SK-N-SH treated with all-trans-retinoic acid at 6 μM for 48 hours (cell line): ENCODE measurements around the gene PRPF8.

Source experiments
- ATAC-seq: fragments of 200-7000 bp; cut with Tn5 transposase; 3 replicates; pipeline ENCODE4 v1.9.1; 2020; ENCODE audit warnings: mild to moderate bottlenecking, moderate library complexity
- BACH2 ChIP-seq: fragments of 250-450 bp; sonication (Bioruptor Pico); IDR thresholded peaks from 2 replicates; pipeline ENCODE4 v1.9.0; 2021; ENCODE audit warnings: mild to moderate bottlenecking, borderline replicate concordance
- CSDC2 ChIP-seq: fragments of 250-450 bp; sonication (Bioruptor Pico); IDR thresholded peaks from 2 replicates; pipeline ENCODE4 v1.5.0; 2020; ENCODE audit warnings: mild to moderate bottlenecking, moderate library complexity
- ESRRG ChIP-seq: fragments of 250-450 bp; sonication (Bioruptor Pico); IDR thresholded peaks from 2 replicates; pipeline ENCODE4 v1.6.1; 2021; ENCODE audit warnings: mild to moderate bottlenecking
- GLIS3 ChIP-seq: fragments of 250-450 bp; sonication (Bioruptor Pico); IDR thresholded peaks from 2 replicates; pipeline ENCODE4 v1.5.0; 2020; ENCODE audit warnings: mild to moderate bottlenecking, moderate library complexity
- ISL1 ChIP-seq: fragments of 250-450 bp; sonication (Bioruptor Pico); IDR thresholded peaks from 2 replicates; pipeline ENCODE4 v2.1.2; 2022; ENCODE audit warnings: mild to moderate bottlenecking, moderate library complexity
- PPARA ChIP-seq: fragments of 250-450 bp; sonication (Bioruptor Pico); IDR thresholded peaks from 2 replicates; pipeline ENCODE4 v1.5.0; 2020; ENCODE audit warnings: mild to moderate bottlenecking, borderline replicate concordance
- RARB ChIP-seq: fragments of 250-450 bp; sonication (Bioruptor Pico); IDR thresholded peaks from 2 replicates; pipeline ENCODE4 v1.8.0; 2021; ENCODE audit warnings: mild to moderate bottlenecking, moderate library complexity
- SNAI2 ChIP-seq: fragments of 250-450 bp; sonication (Bioruptor Pico); IDR thresholded peaks from 2 replicates; pipeline ENCODE4 v1.5.0; 2020; ENCODE audit warnings: mild to moderate bottlenecking, moderate library complexity
- TCF4 ChIP-seq: fragments of 250-450 bp; sonication (Bioruptor Pico); IDR thresholded peaks from 2 replicates; pipeline ENCODE4 v1.8.0; 2021; ENCODE audit warnings: mild to moderate bottlenecking, moderate library complexity, borderline replicate concordance
- ZC3H10 ChIP-seq: fragments of 250-450 bp; sonication (Bioruptor Pico); IDR thresholded peaks from 2 replicates; pipeline ENCODE4 v1.5.1; 2021; ENCODE audit warnings: mild to moderate bottlenecking, moderate library complexity
- ZFP30 ChIP-seq: fragments of 450-650 bp; formaldehyde crosslinking; IDR thresholded peaks from 2 replicates; pipeline ENCODE4 v1.5.0; 2022; ENCODE audit warnings: mild to moderate bottlenecking, moderate library complexity
- ZNF70 ChIP-seq: fragments of 450-650 bp; formaldehyde crosslinking; IDR thresholded peaks from 2 replicates; pipeline ENCODE4 v1.5.0; 2020; ENCODE audit warnings: mild to moderate bottlenecking, moderate library complexity
- ZNF8 ChIP-seq: fragments of 450-650 bp; formaldehyde crosslinking; IDR thresholded peaks from 2 replicates; pipeline ENCODE4 v1.5.0; 2020; ENCODE audit warnings: mild to moderate bottlenecking, moderate library complexity
- TF ChIP-seq, protein P1 (sequence below): fragments of 250-450 bp; sonication (Bioruptor Pico); IDR thresholded peaks from 2 replicates; pipeline ENCODE4 v1.5.1; 2020; ENCODE audit warnings: low read depth, mild to moderate bottlenecking, moderate library complexity
- TF ChIP-seq, protein P2 (sequence below): fragments of 250-450 bp; sonication (Bioruptor Pico); IDR thresholded peaks from 2 replicates; pipeline ENCODE4 v1.5.1; 2021; ENCODE audit warnings: mild to moderate bottlenecking, moderate library complexity
- TF ChIP-seq, protein P3 (sequence below): fragments of 250-450 bp; sonication (Bioruptor Pico); IDR thresholded peaks from 2 replicates; pipeline ENCODE4 v1.8.0; 2020; ENCODE audit warnings: mild to moderate bottlenecking, moderate library complexity, borderline replicate concordance
- TF ChIP-seq, protein P4 (sequence below): fragments of 250-450 bp; sonication (Bioruptor Pico); IDR thresholded peaks from 2 replicates; pipeline ENCODE4 v1.5.0; 2020; ENCODE audit warnings: mild to moderate bottlenecking, moderate library complexity
- TF ChIP-seq, protein P5 (sequence below): fragments of 250-450 bp; sonication (Bioruptor Pico); IDR thresholded peaks from 2 replicates; pipeline ENCODE4 v1.8.0; 2021; ENCODE audit warnings: low read depth, mild to moderate bottlenecking, moderate library complexity, borderline replicate concordance

PRPF8 gene

DNA sequence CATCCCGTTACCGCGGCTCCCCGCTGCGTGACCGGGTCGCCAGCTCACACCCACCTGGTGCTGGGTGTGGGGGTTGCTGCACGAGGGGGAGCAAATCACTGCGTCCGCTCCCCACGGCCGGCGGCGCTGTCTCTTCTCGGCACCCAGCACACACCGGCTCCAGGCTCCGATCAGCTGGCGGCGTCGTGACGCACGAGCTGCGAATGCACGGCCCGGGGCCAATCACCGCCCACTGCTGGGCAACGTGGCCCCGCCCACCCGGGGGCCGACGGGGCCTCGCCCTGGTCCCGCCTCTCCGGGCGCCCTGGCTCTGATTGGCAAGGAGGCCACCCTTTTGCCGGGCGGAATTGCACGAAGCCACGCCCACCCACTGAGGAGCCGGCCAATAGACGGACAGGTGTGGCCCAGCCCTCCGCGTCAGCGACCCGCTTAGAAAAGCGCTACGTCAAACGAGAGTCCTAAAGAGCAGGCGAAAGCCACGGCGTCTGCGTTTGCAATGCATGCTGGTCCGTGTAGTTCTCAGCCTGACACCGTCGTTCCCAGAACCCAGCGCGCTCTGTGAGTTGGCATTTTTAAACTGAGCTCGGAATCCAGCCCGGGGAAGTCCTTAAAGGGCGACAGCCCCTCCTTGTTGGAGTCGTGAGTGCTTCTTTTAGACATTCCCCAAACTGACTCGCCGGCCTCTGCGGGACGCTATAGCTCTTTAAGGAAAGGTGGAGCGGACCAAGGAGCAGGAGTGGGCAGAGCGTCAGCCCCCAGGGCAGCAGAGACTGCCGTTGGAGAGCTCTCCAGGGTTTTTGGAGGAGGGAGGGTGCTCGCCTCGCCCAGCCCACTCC, 31.6 kb upstream of the PRPF8 start:
- peak; percentile 76 for ATAC-seq
- TF ChIP-seq ZC3H10 (CRISPR knock-in tag): no peak
- no peak for TF ChIP-seq ISL1 (CRISPR knock-in tag)
- no peak for TF ChIP-seq SNAI2 (CRISPR knock-in tag)
- TF ChIP-seq, protein P1, sequence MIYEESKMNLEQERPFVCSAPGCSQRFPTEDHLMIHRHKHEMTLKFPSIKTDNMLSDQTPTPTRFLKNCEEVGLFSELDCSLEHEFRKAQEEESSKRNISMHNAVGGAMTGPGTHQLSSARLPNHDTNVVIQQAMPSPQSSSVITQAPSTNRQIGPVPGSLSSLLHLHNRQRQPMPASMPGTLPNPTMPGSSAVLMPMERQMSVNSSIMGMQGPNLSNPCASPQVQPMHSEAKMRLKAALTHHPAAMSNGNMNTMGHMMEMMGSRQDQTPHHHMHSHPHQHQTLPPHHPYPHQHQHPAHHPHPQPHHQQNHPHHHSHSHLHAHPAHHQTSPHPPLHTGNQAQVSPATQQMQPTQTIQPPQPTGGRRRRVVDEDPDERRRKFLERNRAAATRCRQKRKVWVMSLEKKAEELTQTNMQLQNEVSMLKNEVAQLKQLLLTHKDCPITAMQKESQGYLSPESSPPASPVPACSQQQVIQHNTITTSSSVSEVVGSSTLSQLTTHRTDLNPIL: no peak
- no peak for TF ChIP-seq TCF4 (CRISPR knock-in tag)
- TF ChIP-seq, protein P2, sequence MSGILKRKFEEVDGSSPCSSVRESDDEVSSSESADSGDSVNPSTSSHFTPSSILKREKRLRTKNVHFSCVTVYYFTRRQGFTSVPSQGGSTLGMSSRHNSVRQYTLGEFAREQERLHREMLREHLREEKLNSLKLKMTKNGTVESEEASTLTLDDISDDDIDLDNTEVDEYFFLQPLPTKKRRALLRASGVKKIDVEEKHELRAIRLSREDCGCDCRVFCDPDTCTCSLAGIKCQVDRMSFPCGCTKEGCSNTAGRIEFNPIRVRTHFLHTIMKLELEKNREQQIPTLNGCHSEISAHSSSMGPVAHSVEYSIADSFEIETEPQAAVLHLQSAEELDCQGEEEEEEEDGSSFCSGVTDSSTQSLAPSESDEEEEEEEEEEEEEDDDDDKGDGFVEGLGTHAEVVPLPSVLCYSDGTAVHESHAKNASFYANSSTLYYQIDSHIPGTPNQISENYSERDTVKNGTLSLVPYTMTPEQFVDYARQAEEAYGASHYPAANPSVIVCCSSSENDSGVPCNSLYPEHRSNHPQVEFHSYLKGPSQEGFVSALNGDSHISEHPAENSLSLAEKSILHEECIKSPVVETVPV (CRISPR knock-in tag): peak; percentile 79; the same call in 1 of the 2 replicates
- TF ChIP-seq GLIS3: peak; percentile 27; the same call in 1 of the 2 replicates
- TF ChIP-seq, all 23 proteins: peak for 2

DNA sequence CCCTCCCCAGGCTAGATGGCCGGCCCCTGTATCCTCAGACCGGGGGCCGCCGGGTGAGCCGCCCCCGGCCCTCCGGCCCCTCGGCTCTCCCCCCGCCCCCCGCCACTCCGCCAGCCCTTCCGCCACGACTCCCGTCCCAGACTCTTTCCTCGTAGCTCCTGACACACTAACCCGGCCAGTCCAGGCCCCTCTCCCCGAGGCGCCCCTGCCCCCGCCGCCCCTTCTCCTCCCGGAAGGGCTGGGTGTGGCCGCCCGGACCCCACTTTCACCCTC, 31.1 kb upstream of the PRPF8 start:
- no peak for ATAC-seq
- TF ChIP-seq, protein P2 (CRISPR knock-in tag): no peak
- TF ChIP-seq ESRRG (CRISPR knock-in tag) (no peak), GLIS3 (no peak), SNAI2 (CRISPR knock-in tag) (no peak), ZNF70 (no peak), ZFP30 (CRISPR knock-in tag) (no peak), ZC3H10 (CRISPR knock-in tag) (no peak), ZNF8 (no peak), PPARA (CRISPR knock-in tag) (no peak), CSDC2 (no peak), TCF4 (CRISPR knock-in tag) (no peak), RARB (no peak), BACH2 (CRISPR knock-in tag) (no peak)
- TF ChIP-seq, protein P3, sequence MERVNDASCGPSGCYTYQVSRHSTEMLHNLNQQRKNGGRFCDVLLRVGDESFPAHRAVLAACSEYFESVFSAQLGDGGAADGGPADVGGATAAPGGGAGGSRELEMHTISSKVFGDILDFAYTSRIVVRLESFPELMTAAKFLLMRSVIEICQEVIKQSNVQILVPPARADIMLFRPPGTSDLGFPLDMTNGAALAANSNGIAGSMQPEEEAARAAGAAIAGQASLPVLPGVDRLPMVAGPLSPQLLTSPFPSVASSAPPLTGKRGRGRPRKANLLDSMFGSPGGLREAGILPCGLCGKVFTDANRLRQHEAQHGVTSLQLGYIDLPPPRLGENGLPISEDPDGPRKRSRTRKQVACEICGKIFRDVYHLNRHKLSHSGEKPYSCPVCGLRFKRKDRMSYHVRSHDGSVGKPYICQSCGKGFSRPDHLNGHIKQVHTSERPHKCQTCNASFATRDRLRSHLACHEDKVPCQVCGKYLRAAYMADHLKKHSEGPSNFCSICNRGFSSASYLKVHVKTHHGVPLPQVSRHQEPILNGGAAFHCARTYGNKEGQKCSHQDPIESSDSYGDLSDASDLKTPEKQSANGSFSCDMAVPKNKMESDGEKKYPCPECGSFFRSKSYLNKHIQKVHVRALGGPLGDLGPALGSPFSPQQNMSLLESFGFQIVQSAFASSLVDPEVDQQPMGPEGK (CRISPR knock-in tag): no peak
- TF ChIP-seq, protein P4, sequence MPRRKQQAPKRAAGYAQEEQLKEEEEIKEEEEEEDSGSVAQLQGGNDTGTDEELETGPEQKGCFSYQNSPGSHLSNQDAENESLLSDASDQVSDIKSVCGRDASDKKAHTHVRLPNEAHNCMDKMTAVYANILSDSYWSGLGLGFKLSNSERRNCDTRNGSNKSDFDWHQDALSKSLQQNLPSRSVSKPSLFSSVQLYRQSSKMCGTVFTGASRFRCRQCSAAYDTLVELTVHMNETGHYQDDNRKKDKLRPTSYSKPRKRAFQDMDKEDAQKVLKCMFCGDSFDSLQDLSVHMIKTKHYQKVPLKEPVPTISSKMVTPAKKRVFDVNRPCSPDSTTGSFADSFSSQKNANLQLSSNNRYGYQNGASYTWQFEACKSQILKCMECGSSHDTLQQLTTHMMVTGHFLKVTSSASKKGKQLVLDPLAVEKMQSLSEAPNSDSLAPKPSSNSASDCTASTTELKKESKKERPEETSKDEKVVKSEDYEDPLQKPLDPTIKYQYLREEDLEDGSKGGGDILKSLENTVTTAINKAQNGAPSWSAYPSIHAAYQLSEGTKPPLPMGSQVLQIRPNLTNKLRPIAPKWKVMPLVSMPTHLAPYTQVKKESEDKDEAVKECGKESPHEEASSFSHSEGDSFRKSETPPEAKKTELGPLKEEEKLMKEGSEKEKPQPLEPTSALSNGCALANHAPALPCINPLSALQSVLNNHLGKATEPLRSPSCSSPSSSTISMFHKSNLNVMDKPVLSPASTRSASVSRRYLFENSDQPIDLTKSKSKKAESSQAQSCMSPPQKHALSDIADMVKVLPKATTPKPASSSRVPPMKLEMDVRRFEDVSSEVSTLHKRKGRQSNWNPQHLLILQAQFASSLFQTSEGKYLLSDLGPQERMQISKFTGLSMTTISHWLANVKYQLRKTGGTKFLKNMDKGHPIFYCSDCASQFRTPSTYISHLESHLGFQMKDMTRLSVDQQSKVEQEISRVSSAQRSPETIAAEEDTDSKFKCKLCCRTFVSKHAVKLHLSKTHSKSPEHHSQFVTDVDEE: no peak
- TF ChIP-seq, protein P1: no peak
- TF ChIP-seq, protein P5, sequence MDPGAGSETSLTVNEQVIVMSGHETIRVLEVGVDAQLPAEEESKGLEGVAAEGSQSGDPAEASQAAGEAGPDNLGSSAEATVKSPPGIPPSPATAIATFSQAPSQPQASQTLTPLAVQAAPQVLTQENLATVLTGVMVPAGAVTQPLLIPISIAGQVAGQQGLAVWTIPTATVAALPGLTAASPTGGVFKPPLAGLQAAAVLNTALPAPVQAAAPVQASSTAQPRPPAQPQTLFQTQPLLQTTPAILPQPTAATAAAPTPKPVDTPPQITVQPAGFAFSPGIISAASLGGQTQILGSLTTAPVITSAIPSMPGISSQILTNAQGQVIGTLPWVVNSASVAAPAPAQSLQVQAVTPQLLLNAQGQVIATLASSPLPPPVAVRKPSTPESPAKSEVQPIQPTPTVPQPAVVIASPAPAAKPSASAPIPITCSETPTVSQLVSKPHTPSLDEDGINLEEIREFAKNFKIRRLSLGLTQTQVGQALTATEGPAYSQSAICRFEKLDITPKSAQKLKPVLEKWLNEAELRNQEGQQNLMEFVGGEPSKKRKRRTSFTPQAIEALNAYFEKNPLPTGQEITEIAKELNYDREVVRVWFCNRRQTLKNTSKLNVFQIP (CRISPR knock-in tag): no peak
